Esophagus muscularis mucosa (tissue), 4 donors: ENCODE data around the gene STON2.

Source experiments
- EP300 ChIP-seq: sonication (generic); formaldehyde crosslinking; IDR thresholded peaks from one replicate; pipeline ENCODE4 v1.6.1; 2017; ENCODE audit warnings: antibody characterized with exemption
- POLR2AphosphoS5 ChIP-seq, 2 donors: sonication (generic); formaldehyde crosslinking; IDR thresholded peaks; one replicate each; pipeline ENCODE4 v1.6.1; 2017; ENCODE audit warnings: antibody characterized with exemption in 2 of 2
- TF ChIP-seq, protein P1 (sequence below), 3 experiments: fragments of 200-600 bp in 2 of 3; fragments of 450-650 bp in 1 of 3; sonication (generic) in 2 of 3; IDR thresholded peaks; one replicate each; pipeline ENCODE4 v1.5.1; 2017 to 2019; ENCODE audit warnings: antibody characterized with exemption in 3 of 3, mild to moderate bottlenecking in 2 of 3, moderate library complexity in 1 of 3

- TF ChIP-seq, protein P1, sequence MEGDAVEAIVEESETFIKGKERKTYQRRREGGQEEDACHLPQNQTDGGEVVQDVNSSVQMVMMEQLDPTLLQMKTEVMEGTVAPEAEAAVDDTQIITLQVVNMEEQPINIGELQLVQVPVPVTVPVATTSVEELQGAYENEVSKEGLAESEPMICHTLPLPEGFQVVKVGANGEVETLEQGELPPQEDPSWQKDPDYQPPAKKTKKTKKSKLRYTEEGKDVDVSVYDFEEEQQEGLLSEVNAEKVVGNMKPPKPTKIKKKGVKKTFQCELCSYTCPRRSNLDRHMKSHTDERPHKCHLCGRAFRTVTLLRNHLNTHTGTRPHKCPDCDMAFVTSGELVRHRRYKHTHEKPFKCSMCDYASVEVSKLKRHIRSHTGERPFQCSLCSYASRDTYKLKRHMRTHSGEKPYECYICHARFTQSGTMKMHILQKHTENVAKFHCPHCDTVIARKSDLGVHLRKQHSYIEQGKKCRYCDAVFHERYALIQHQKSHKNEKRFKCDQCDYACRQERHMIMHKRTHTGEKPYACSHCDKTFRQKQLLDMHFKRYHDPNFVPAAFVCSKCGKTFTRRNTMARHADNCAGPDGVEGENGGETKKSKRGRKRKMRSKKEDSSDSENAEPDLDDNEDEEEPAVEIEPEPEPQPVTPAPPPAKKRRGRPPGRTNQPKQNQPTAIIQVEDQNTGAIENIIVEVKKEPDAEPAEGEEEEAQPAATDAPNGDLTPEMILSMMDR (IDR thresholded peaks at IDR 0.05) = no peak
- TF ChIP-seq POLR2AphosphoS5 (IDR thresholded peaks at IDR 0.05) (no peak), EP300 (no peak)
Measured at GRCh38 chr14:81429028-81429427, 28.9 kb upstream of the STON2 start.
